Endodermal cell (in vitro differentiated cells): ENCODE results near the gene STX12. TPM values are rescaled to one million over a fixed set of nuclear protein-coding genes. Genes with fewer than 3 reads are reported as not detected.
"Not testable (repeated sequence)": the region's sequence is repeated elsewhere in the genome, so short reads cannot be mapped to it uniquely, and the experiment has no call there.

Experiments used
- DNase-seq: peaks from one replicate; pipeline ENCODE4 v3.0.0-alpha.2; 2017
- H3K27ac ChIP-seq: 2 replicates; pipeline ENCODE4 v1.5.1; 2013; ENCODE audit warnings: mild to moderate bottlenecking, low read depth, low read length, moderate library complexity
- H3K27me3 ChIP-seq: 2 replicates; pipeline ENCODE4 v1.6.1; 2013; ENCODE audit warnings: mild to moderate bottlenecking, low read length, moderate library complexity; ENCODE audit not compliant: insufficient read depth, control insufficient read depth, poor library complexity, severe bottlenecking
- H3K36me3 ChIP-seq: 2 replicates; pipeline ENCODE4 v1.7.0; 2013; ENCODE audit warnings: mild to moderate bottlenecking, low read length, moderate library complexity; ENCODE audit not compliant: control insufficient read depth, insufficient read depth
- H3K4me1 ChIP-seq: one replicate; pipeline ENCODE4 v1.7.0; 2013; ENCODE audit warnings: low read length; ENCODE audit not compliant: control insufficient read depth, insufficient read depth
- H3K4me3 ChIP-seq: 2 replicates; pipeline ENCODE4 v1.5.1; 2013; ENCODE audit warnings: mild to moderate bottlenecking, low read length, moderate library complexity
- H3K9ac ChIP-seq: 2 replicates; pipeline ENCODE4 v1.6.1; 2013; ENCODE audit warnings: mild to moderate bottlenecking, low read length, moderate library complexity; ENCODE audit not compliant: poor library complexity, severe bottlenecking; ENCODE audit errors: extremely low read depth
- H3K9me3 ChIP-seq: 2 replicates; pipeline ENCODE4 v1.6.1; 2013; ENCODE audit warnings: mild to moderate bottlenecking, low read length, moderate library complexity; ENCODE audit not compliant: control insufficient read depth
- H3K27ac Mint-ChIP-seq: 2 replicates; pipeline ENCODE4 v1.8.0; 2020; ENCODE audit warnings: mixed read lengths
- H3K27me3 Mint-ChIP-seq: 2 replicates; pipeline ENCODE4 v1.8.0; 2021; ENCODE audit warnings: mild to moderate bottlenecking, mixed read lengths; ENCODE audit not compliant: insufficient read depth
- H3K36me3 Mint-ChIP-seq: 2 replicates; pipeline ENCODE4 v1.8.0; 2020; ENCODE audit warnings: low read depth, mixed read lengths
- H3K4me1 Mint-ChIP-seq: 2 replicates; pipeline ENCODE4 v1.8.0; 2020; ENCODE audit warnings: mixed read lengths
- H3K4me3 Mint-ChIP-seq: 2 replicates; pipeline ENCODE4 v1.8.0; 2020; ENCODE audit warnings: mild to moderate bottlenecking, moderate library complexity, mixed read lengths
- H3K9me3 Mint-ChIP-seq: 2 replicates; pipeline ENCODE4 v1.8.0; 2020; ENCODE audit warnings: mild to moderate bottlenecking, mixed read lengths
- WGBS, 2 experiments: methylation state at CpG; one replicate each; pipeline versions ENCODE4 v1.1.5 to v1.1.7; 2013; ENCODE audit warnings: missing lambda C conversion rate in 2 of 2, mixed read lengths in 1 of 2; ENCODE audit not compliant: insufficient coverage in 1 of 2, insufficient read length in 1 of 2; 5-methylcytosine and 5-hydroxymethylcytosine counted together
- total RNA-seq, 2 donors: library from RNA; stranded (reverse); fragmentation: NEBNext Ultra II Directional in 1 of 2; extraction: Animal tissue kit (Norgen Biotek cat#: 25700) in 1 of 2; gene quantifications; 2 replicates in 1 of 2; 3 replicates in 1 of 2; pipeline ENCODE4 v1.2.1, GENCODE V29; 2021
- TF ChIP-seq, protein P1 (sequence below): fragments of 200-600 bp; sonication (generic); conservative IDR thresholded peaks from 2 replicates; pipeline ENCODE4 v1.5.0; 2021; ENCODE audit warnings: antibody characterized with exemption, mild to moderate bottlenecking

STX12 gene
- total RNA-seq, 2 donors from 2014 or later = 19.5 to 23.3 TPM

- peaks cover 66% of the 10 kb centered on the region for H3K36me3 ChIP-seq
- H3K36me3 Mint-ChIP-seq = peaks cover 68% of the 10 kb centered on the region
- WGBS, 2 experiments = 94% methylated on average over 2 to 7 of the region's 7 CpGs
Measured at GRCh38 chr1:27849951-27850350, 76.9 kb downstream of the STX12 start.

DNA sequence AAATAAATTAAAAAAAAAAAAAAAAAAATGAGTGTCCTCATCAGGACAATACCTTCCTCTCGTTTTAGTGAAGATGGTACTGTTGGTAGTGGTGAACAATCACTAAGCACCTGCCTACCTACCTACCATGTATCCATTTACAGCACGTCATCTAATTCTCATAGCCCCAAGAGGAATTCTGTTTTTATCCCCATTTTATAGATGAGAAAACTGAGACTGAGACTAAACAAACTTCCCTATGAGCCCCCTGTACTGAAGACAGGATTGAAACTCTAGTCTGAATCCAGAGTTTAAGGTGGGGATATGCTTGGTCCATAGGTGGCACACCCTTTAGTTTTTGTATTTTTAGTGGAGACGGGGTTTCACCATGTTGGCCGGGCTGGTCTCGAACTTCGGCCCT, 82.1 kb downstream of the STX12 start:
- peaks cover 11% of the 10 kb centered on the region for H3K9me3 ChIP-seq
- WGBS, 2 experiments = 93 to 94% methylated on average over 3 to 5 of the region's 6 CpGs
- Mint-ChIP-seq H3K36me3 (peaks cover 26% of the 10 kb centered on the region), H3K9me3 (peaks cover 12% of the 10 kb centered on the region), H3K27ac (no peak overlapping the region), H3K4me3 (no peak overlapping the region), H3K27me3 (no peaks in the 10 kb centered on the region), H3K4me1 (peaks cover 3% of the 10 kb centered on the region)
- TF ChIP-seq, protein P1, sequence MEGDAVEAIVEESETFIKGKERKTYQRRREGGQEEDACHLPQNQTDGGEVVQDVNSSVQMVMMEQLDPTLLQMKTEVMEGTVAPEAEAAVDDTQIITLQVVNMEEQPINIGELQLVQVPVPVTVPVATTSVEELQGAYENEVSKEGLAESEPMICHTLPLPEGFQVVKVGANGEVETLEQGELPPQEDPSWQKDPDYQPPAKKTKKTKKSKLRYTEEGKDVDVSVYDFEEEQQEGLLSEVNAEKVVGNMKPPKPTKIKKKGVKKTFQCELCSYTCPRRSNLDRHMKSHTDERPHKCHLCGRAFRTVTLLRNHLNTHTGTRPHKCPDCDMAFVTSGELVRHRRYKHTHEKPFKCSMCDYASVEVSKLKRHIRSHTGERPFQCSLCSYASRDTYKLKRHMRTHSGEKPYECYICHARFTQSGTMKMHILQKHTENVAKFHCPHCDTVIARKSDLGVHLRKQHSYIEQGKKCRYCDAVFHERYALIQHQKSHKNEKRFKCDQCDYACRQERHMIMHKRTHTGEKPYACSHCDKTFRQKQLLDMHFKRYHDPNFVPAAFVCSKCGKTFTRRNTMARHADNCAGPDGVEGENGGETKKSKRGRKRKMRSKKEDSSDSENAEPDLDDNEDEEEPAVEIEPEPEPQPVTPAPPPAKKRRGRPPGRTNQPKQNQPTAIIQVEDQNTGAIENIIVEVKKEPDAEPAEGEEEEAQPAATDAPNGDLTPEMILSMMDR = no peak
- DNase-seq = no peak
- no peak overlapping the region for H3K4me3 ChIP-seq
- H3K36me3 ChIP-seq = peaks cover 18% of the 10 kb centered on the region
- no peaks in the 10 kb centered on the region for H3K4me1 ChIP-seq
- H3K9ac ChIP-seq = no peak overlapping the region
- no peaks in the 10 kb centered on the region for H3K27me3 ChIP-seq
- H3K27ac ChIP-seq = no peak overlapping the region

More at GRCh38 chr1:27849951-27850350, 76.9 kb downstream of the STX12 start:
- peaks cover 12% of the 10 kb centered on the region for H3K9me3 Mint-ChIP-seq
- Histone ChIP-seq H3K9me3 (peaks cover 11% of the 10 kb centered on the region), H3K4me1 (no peaks in the 10 kb centered on the region), H3K9ac (no peak overlapping the region), H3K4me3 (no peak overlapping the region), H3K27me3 (no peaks in the 10 kb centered on the region), H3K27ac (no peak overlapping the region)
- no peak for DNase-seq
- H3K4me1 Mint-ChIP-seq = no peaks in the 10 kb centered on the region
- H3K27ac Mint-ChIP-seq = no peak overlapping the region
- TF ChIP-seq, protein P1 = no peak
- no peaks in the 10 kb centered on the region for H3K27me3 Mint-ChIP-seq
- H3K4me3 Mint-ChIP-seq = no peak overlapping the region

DNA sequence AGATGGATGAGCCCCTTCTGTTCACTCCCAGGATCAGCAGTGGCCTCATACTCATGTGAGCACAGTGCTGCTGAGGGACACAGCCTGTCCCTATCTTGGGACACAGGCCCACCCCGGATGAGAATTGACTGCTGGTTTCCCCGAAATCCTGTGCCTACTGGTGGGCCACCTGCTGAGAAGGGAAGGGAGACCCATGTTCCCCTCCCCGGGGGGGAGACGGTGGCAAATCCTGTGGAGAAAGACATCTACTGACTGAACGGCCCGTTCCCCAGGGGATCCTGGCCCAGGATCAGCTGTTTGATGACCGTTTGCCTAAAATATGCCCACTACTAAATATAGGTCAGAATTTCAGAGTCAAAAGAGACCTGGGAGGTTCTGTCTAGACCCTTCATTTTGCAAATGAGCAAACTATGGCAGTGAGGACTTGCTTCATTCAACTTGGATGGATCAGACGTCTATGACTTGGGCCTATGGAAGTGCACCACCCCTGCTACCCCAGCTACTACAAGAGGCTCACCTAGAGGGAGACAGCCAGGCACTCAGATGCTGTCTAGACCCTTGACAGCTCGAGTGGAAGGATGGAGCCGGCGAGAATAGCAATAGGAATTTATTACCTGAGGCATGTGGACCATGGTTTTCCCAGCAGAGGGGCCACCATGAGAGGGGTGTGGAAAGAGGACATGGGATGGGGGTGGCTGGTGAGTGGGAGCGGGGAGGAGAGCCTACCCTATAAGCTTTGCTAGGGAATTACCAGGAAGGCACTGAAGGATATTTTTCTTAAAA, 83.7 kb downstream of the STX12 start:
- DNase-seq = no peak
- Histone ChIP-seq H3K4me3 (no peak overlapping the region), H3K36me3 (peaks cover 2% of the 10 kb centered on the region), H3K27ac (no peak overlapping the region), H3K9ac (no peak overlapping the region), H3K27me3 (no peaks in the 10 kb centered on the region), H3K4me1 (no peaks in the 10 kb centered on the region), H3K9me3 (peaks cover 2% of the 10 kb centered on the region)
- H3K36me3 Mint-ChIP-seq = peaks cover 9% of the 10 kb centered on the region
- H3K4me3 Mint-ChIP-seq = no peak overlapping the region
- H3K27ac Mint-ChIP-seq = no peak overlapping the region
- H3K9me3 Mint-ChIP-seq = peaks cover 4% of the 10 kb centered on the region
- peaks cover 3% of the 10 kb centered on the region for H3K4me1 Mint-ChIP-seq
- 87 to 92% methylated on average over 10 to 12 of the region's 12 CpGs for WGBS, 2 experiments
- H3K27me3 Mint-ChIP-seq = no peaks in the 10 kb centered on the region
- TF ChIP-seq, protein P1 = no peak

- not testable (repeated sequence) for H3K36me3 ChIP-seq, H3K9ac ChIP-seq, H3K27me3 ChIP-seq, DNase-seq, H3K27ac ChIP-seq, H3K4me1 Mint-ChIP-seq, H3K4me3 Mint-ChIP-seq, H3K9me3 ChIP-seq, H3K36me3 Mint-ChIP-seq, H3K27me3 Mint-ChIP-seq, H3K4me3 ChIP-seq, H3K27ac Mint-ChIP-seq, H3K4me1 ChIP-seq, H3K9me3 Mint-ChIP-seq
- WGBS, 2 experiments = 92 to 95% methylated on average over 3 to 11 of the region's 11 CpGs
Measured at GRCh38 chr1:27857552-27857951, 84.5 kb downstream of the STX12 start.
